Measurements from ENCODE around the gene ARHGEF9. TPM values are rescaled to one million over a fixed set of nuclear protein-coding genes. Genes with fewer than 3 reads are reported as not detected.

ARHGEF9 gene
- total and polyA plus RNA-seq, 12 donors, result 13.8 to 54.4 (median 28.3) TPM

DNA sequence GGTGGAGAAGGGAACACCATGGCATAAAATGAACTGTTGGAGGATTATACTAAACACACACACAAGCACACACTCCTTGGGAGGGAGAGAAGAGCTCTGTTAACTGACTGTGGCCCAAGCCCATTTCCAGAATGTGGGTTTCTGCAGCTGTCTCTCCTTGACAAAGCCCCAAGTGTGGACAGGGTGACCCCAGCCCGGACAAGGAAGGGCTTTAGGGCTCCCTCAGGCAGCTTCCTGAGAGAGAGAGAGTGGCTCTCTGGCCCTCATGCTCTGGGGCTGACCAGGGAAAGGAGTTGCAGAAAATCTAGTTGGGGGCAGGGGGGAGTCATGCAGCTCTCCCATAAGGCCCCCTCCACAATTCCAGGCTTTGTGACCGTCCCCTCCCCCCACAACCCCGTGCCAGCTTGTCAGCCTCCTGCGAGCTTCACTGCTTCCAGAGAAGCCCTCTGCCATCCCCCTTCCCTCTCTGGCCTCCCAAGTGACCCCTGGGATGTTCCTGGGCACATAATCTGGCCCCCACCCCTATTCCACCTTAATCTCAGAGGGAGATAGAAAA is 590 bp downstream of the ARHGEF9 start:
- Histone ChIP-seq H3K27me3 (peaks cover 7% of the 10 kb centered on the region), H3K9me3 (replicated peaks in 1 of 3) (peaks cover 0 to 8% (median 0%) of the 10 kb centered on the region in 3 donors), H3K27ac (no peak overlapping the region), H3K4me3 (peak overlapping the region in 2 of 4 donors; percentile 22 to 56), H3K36me3 (replicated peaks in 1 of 2) (no peaks in the 10 kb centered on the region), H3K4me1 (replicated peaks in 1 of 2) (no peaks in the 10 kb centered on the region)
- intact Hi-C loops (cut with DNase I), result no loop called here
- 17 to 49% (median 34%) methylated on average over 2 to 4 of the region's 4 CpGs; no CpG with 5 or more reads in 1 of the 4 donors for WGBS, 4 donors
- DNase-seq, result peak in 4 of 7 donors; percentile 2 to 21 (median 12)
- TF ChIP-seq, protein P1, sequence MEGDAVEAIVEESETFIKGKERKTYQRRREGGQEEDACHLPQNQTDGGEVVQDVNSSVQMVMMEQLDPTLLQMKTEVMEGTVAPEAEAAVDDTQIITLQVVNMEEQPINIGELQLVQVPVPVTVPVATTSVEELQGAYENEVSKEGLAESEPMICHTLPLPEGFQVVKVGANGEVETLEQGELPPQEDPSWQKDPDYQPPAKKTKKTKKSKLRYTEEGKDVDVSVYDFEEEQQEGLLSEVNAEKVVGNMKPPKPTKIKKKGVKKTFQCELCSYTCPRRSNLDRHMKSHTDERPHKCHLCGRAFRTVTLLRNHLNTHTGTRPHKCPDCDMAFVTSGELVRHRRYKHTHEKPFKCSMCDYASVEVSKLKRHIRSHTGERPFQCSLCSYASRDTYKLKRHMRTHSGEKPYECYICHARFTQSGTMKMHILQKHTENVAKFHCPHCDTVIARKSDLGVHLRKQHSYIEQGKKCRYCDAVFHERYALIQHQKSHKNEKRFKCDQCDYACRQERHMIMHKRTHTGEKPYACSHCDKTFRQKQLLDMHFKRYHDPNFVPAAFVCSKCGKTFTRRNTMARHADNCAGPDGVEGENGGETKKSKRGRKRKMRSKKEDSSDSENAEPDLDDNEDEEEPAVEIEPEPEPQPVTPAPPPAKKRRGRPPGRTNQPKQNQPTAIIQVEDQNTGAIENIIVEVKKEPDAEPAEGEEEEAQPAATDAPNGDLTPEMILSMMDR (IDR thresholded peaks at IDR 0.05), result no peak
- no peak for TF ChIP-seq POLR2A (IDR thresholded peaks at IDR 0.05)

- Histone ChIP-seq H3K4me1 (replicated peaks in 1 of 2) (no peaks in the 10 kb centered on the region), H3K4me3 (no peak overlapping the region), H3K36me3 (replicated peaks in 1 of 2) (no peaks in the 10 kb centered on the region), H3K27me3 (peaks cover 1% of the 10 kb centered on the region), H3K9me3 (replicated peaks in 1 of 3) (peaks cover 0 to 21% (median 0%) of the 10 kb centered on the region in 3 donors), H3K27ac (no peak overlapping the region)
- DNase-seq, result no peak
- WGBS, 4 donors, result 78 to 97% (median 88%) methylated on average over 6 of the region's 6 CpGs
- intact Hi-C loops (cut with DNase I), result no loop called here
- no peak for TF ChIP-seq POLR2A (IDR thresholded peaks at IDR 0.05)
- TF ChIP-seq, protein P1 (IDR thresholded peaks at IDR 0.05), result no peak
Measured at GRCh38 chrX:63782515-63782914, 2.5 kb downstream of the ARHGEF9 start.

GRCh38 chrX:63768760-63769159 is 16.3 kb downstream of the ARHGEF9 start:
- Histone ChIP-seq H3K36me3 (replicated peaks in 1 of 2) (no peaks in the 10 kb centered on the region), H3K27ac (no peak overlapping the region), H3K27me3 (peaks cover 20% of the 10 kb centered on the region), H3K4me1 (replicated peaks in 1 of 2) (no peaks in the 10 kb centered on the region), H3K9me3 (replicated peaks in 1 of 3) (no peaks in the 10 kb centered on the region), H3K4me3 (no peak overlapping the region)
- WGBS, 4 donors, result 89 to 100% (median 92%) methylated on average over 2 of the region's 2 CpGs
- DNase-seq, result no peak
- TF ChIP-seq, protein P1 (IDR thresholded peaks at IDR 0.05), result no peak
- TF ChIP-seq POLR2A (IDR thresholded peaks at IDR 0.05), result no peak
- intact Hi-C loops (cut with DNase I), result no loop called here

- H3K4me1 ChIP-seq (replicated peaks in 1 of 2), result no peaks in the 10 kb centered on the region
- H3K36me3 ChIP-seq (replicated peaks in 1 of 2), result no peaks in the 10 kb centered on the region
- 70 to 81% (median 75%) methylated on average over 4 of the region's 4 CpGs for WGBS, 4 donors
- TF ChIP-seq POLR2A (IDR thresholded peaks at IDR 0.05), result no peak
- TF ChIP-seq, protein P1 (IDR thresholded peaks at IDR 0.05), result no peak
- H3K27me3 ChIP-seq, result peaks cover 13% of the 10 kb centered on the region
- no peak for DNase-seq
- no peak overlapping the region for H3K4me3 ChIP-seq
- H3K9me3 ChIP-seq (replicated peaks in 1 of 3), result no peaks in the 10 kb centered on the region
- no peak overlapping the region for H3K27ac ChIP-seq
- intact Hi-C loops (cut with DNase I), result no loop called here
Measured at GRCh38 chrX:63765712-63766111, 19.3 kb downstream of the ARHGEF9 start.

Data from adrenal gland (tissue), 12 donors.